ENCODE results near the gene PRR23E. TPM values are rescaled to one million over a fixed set of nuclear protein-coding genes. Genes with fewer than 3 reads are reported as not detected.

PRR23E gene
- total RNA-seq, 1 experiment from 2014 or later, result not detected

- ChIA-PET CTCF (no interaction called here), POLR2A (no interaction called here)
- H3K27ac Mint-ChIP-seq (ENCODE audit: unreplicated experiment), result no peak overlapping the region
- no peak for DNase-seq
- no peaks in the 10 kb centered on the region for H3K27me3 ChIP-seq (replicated peaks; ENCODE audit: control insufficient read depth, insufficient read depth, low read length)
- H3K27me3 Mint-ChIP-seq (ENCODE audit: insufficient read depth, unreplicated experiment), result peaks cover 4% of the 10 kb centered on the region
- no TSS peak for BruUV-seq (replicated peaks)
- no peak overlapping the region for H3K4me3 Mint-ChIP-seq (ENCODE audit: unreplicated experiment)
- no peaks in the 10 kb centered on the region for H3K4me1 Mint-ChIP-seq (ENCODE audit: low read depth, unreplicated experiment)
- no peak for TF ChIP-seq CTCF (IDR thresholded peaks at IDR 0.05; ENCODE audit: insufficient read depth in 1 of 2, low read depth in 1 of 2, low read length in 1 of 2, severe bottlenecking in 1 of 2, unreplicated experiment in 1 of 2)
- no peaks in the 10 kb centered on the region for H3K4me1 ChIP-seq
- H3K36me3 Mint-ChIP-seq (ENCODE audit: insufficient read depth, unreplicated experiment), result no peaks in the 10 kb centered on the region
- no peak overlapping the region for H3K4me3 ChIP-seq (ENCODE audit: low read depth, low read length)
- H3K9me3 ChIP-seq, result no peaks in the 10 kb centered on the region
- intact Hi-C loops (cut with micrococcal nuclease; ENCODE audit: unreplicated experiment), result no loop called here
- H3K36me3 ChIP-seq (ENCODE audit: control insufficient read depth, insufficient read depth, low read length), result no peaks in the 10 kb centered on the region
- no peaks in the 10 kb centered on the region for H3K9me3 Mint-ChIP-seq (ENCODE audit: unreplicated experiment)
These were observed 31.7 kb upstream of the PRR23E start for GRCh38 chr3:127161236-127161635.

- Histone ChIP-seq H3K27me3 (replicated peaks; ENCODE audit: control insufficient read depth, insufficient read depth, low read length) (no peaks in the 10 kb centered on the region), H3K9me3 (no peaks in the 10 kb centered on the region), H3K4me3 (ENCODE audit: low read depth, low read length) (no peak overlapping the region), H3K4me1 (no peaks in the 10 kb centered on the region), H3K36me3 (ENCODE audit: control insufficient read depth, insufficient read depth, low read length) (no peaks in the 10 kb centered on the region)
- POLR2A ChIA-PET, result no interaction called here
- CTCF ChIA-PET, result no interaction called here
- H3K9me3 Mint-ChIP-seq (ENCODE audit: unreplicated experiment), result no peaks in the 10 kb centered on the region
- DNase-seq, result no peak
- H3K27me3 Mint-ChIP-seq (ENCODE audit: insufficient read depth, unreplicated experiment), result peaks cover 9% of the 10 kb centered on the region
- no peak overlapping the region for H3K27ac Mint-ChIP-seq (ENCODE audit: unreplicated experiment)
- no TSS peak for BruUV-seq (replicated peaks)
- H3K4me1 Mint-ChIP-seq (ENCODE audit: low read depth, unreplicated experiment), result no peaks in the 10 kb centered on the region
- no peak overlapping the region for H3K4me3 Mint-ChIP-seq (ENCODE audit: unreplicated experiment)
- no peaks in the 10 kb centered on the region for H3K36me3 Mint-ChIP-seq (ENCODE audit: insufficient read depth, unreplicated experiment)
- TF ChIP-seq CTCF (IDR thresholded peaks at IDR 0.05; ENCODE audit: insufficient read depth in 1 of 2, low read depth in 1 of 2, low read length in 1 of 2, severe bottlenecking in 1 of 2, unreplicated experiment in 1 of 2), result no peak
- intact Hi-C loops (cut with micrococcal nuclease; ENCODE audit: unreplicated experiment), result no loop called here
These were observed 30.9 kb upstream of the PRR23E start for GRCh38 chr3:127161973-127162579.

- H3K4me1 ChIP-seq, result no peaks in the 10 kb centered on the region
- H3K36me3 ChIP-seq (ENCODE audit: control insufficient read depth, insufficient read depth, low read length), result no peaks in the 10 kb centered on the region
- CTCF ChIA-PET, result no interaction called here
- peak in 1 of 2 experiments; percentile 49 for DNase-seq
- H3K4me3 ChIP-seq (ENCODE audit: low read depth, low read length), result no peak overlapping the region
- peaks cover 9% of the 10 kb centered on the region for H3K27me3 Mint-ChIP-seq (ENCODE audit: insufficient read depth, unreplicated experiment)
- no peak for TF ChIP-seq CTCF (IDR thresholded peaks at IDR 0.05; ENCODE audit: insufficient read depth in 1 of 2, low read depth in 1 of 2, low read length in 1 of 2, severe bottlenecking in 1 of 2, unreplicated experiment in 1 of 2)
- no peaks in the 10 kb centered on the region for H3K27me3 ChIP-seq (replicated peaks; ENCODE audit: control insufficient read depth, insufficient read depth, low read length)
- no peaks in the 10 kb centered on the region for H3K9me3 Mint-ChIP-seq (ENCODE audit: unreplicated experiment)
- H3K9me3 ChIP-seq, result no peaks in the 10 kb centered on the region
- H3K27ac Mint-ChIP-seq (ENCODE audit: unreplicated experiment), result no peak overlapping the region
- no peaks in the 10 kb centered on the region for H3K36me3 Mint-ChIP-seq (ENCODE audit: insufficient read depth, unreplicated experiment)
- intact Hi-C loops (cut with micrococcal nuclease; ENCODE audit: unreplicated experiment), result no loop called here
- POLR2A ChIA-PET, result no interaction called here
- no peaks in the 10 kb centered on the region for H3K4me1 Mint-ChIP-seq (ENCODE audit: low read depth, unreplicated experiment)
- no peak overlapping the region for H3K4me3 Mint-ChIP-seq (ENCODE audit: unreplicated experiment)
- BruUV-seq (replicated peaks), result no TSS peak
These were observed 29.8 kb upstream of the PRR23E start for GRCh38 chr3:127162947-127163645.
